Colonic mucosa (tissue), 4 donors: ENCODE measurements around the gene THSD4. TPM values are rescaled to one million over a fixed set of nuclear protein-coding genes. Genes with fewer than 3 reads are reported as not detected.
"Not testable (repeated sequence)": the region's sequence is repeated elsewhere in the genome, so short reads cannot be mapped to it uniquely, and the experiment has no call there.

Experiments used
- DNase-seq: peaks from one replicate; pipeline ENCODE4 v3.0.0-alpha.2; 2020
- H3K27ac ChIP-seq: fragments of 200-600 bp; one replicate; pipeline ENCODE4 v1.8.0; 2021
- H3K27me3 ChIP-seq: fragments of 200-600 bp; one replicate; pipeline ENCODE4 v1.8.0; 2021
- H3K36me3 ChIP-seq: fragments of 200-600 bp; one replicate; pipeline ENCODE4 v1.8.0; 2021
- H3K4me1 ChIP-seq: fragments of 200-600 bp; one replicate; pipeline ENCODE4 v1.8.0; 2021; ENCODE audit warnings: mild to moderate bottlenecking
- H3K4me3 ChIP-seq: fragments of 200-600 bp; one replicate; pipeline ENCODE4 v1.8.0; 2021
- H3K9ac ChIP-seq, 2 donors: one replicate each; pipeline ENCODE4 v1.7.0; 2013; ENCODE audit warnings: control low read depth in 2 of 2, low read depth in 2 of 2, low read length in 2 of 2
- H3K9me3 ChIP-seq: fragments of 200-600 bp; one replicate; pipeline ENCODE4 v1.8.0; 2021
- CTCF ChIP-seq: fragments of 200-600 bp; IDR thresholded peaks from one replicate; pipeline ENCODE4 v1.8.0; 2022; ENCODE audit warnings: antibody characterized with exemption, mild to moderate bottlenecking
- intact Hi-C: fragments of 100-400 bp; cut with DNase I; formaldehyde crosslinking; loops from one replicate; pipeline ENCODE4 v1.14.1; 2022
- total RNA-seq, 2 donors: library from RNA; stranded (reverse); fragmentation: NEBNext Ultra II Directional in 1 of 2; extraction: Animal tissue kit (Norgen Biotek cat#: 25700) in 1 of 2; gene quantifications; one replicate each; pipeline ENCODE4 v1.2.1, GENCODE V29; 2021
- donor health status: healthy.
- donor health status: DM: no; HTN: no; CAD: no.
- donor health status: DM: no; HTN: no; CAD: no.

THSD4 gene
- total RNA-seq, 2 donors from 2014 or later, result 18.8 to 23.5 TPM

DNA sequence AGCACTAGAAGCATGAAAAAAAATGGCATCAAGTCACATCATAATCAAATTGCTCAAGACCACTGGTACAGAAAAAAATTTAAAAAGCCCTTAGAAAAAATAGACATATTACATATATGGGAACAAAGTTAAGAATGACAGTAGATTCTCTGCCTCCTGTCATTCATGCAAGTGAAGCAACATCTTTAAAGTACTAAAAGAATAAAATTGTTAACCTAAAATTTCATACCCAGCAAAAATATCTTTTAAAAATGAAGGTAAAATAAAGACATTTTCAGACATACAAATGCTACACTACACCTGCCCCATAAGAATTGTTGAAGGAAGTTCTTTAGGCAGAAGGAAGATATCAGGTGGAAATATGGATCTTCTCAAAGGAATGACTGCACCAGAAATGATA is 55.9 kb downstream of the THSD4 start:
- H3K4me1 ChIP-seq, result no peaks in the 10 kb centered on the region
- H3K27ac ChIP-seq, result no peak overlapping the region
- H3K9me3 ChIP-seq, result no peaks in the 10 kb centered on the region
- H3K4me3 ChIP-seq, result no peak overlapping the region
- no peak for DNase-seq
- no peak for TF ChIP-seq CTCF
- no peaks in the 10 kb centered on the region for H3K27me3 ChIP-seq
- no peaks in the 10 kb centered on the region for H3K36me3 ChIP-seq
- intact Hi-C loops, result no loop called here
- no peak overlapping the region for H3K9ac ChIP-seq

- H3K4me1 ChIP-seq, H3K27ac ChIP-seq, H3K36me3 ChIP-seq, H3K27me3 ChIP-seq, H3K9ac ChIP-seq, H3K4me3 ChIP-seq, DNase-seq, H3K9me3 ChIP-seq, intact Hi-C loops: not testable (repeated sequence)
These were observed 59.1 kb downstream of the THSD4 start for GRCh38 chr15:71174360-71174759.

DNA sequence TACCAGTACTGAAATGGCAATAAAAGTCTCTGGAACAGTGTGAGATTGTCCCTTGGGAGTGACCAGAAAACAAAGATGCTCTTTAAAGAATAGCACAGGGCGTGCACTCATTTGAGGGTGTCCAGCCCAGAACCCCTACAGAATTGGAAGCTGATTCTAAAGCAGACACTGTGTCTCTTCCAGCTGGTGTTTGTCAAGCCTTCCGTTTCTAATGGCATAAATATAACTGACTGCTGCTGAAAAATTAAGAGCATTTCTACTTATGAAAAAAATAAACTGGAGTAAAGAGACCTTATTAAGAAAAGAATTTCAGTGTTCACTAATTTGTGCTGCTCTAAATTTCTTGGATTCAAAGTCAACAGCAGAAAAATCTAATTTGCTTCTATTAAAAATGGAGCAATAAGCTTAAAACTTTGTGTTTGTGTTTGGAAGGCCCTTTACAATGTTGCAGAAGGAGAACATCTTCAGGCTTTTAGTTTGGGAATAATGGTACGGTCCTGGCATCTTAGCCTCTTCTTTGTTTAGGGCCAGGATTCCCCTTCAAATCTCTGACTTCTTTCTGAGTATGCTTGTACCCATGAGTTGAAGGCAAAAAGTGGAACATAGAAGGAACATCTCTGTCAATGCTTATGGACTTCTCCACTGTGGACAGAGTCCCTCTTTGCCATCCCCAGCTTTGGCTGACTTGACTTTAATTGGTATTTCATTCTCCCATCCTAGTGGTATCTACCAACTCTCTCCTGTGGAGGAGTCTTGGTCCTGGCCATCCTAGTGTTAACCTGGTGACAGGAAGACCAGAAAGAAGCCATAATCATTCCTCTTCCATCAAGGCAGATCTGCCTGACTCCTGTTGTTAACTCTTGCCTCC is 65.9 kb downstream of the THSD4 start:
- intact Hi-C loops, result no loop called here
- TF ChIP-seq CTCF, result no peak
- no peaks in the 10 kb centered on the region for H3K9me3 ChIP-seq
- no peaks in the 10 kb centered on the region for H3K36me3 ChIP-seq
- no peak for DNase-seq
- H3K4me3 ChIP-seq, result no peak overlapping the region
- no peaks in the 10 kb centered on the region for H3K27me3 ChIP-seq
- no peak overlapping the region for H3K27ac ChIP-seq
- H3K9ac ChIP-seq, result no peak overlapping the region
- no peaks in the 10 kb centered on the region for H3K4me1 ChIP-seq

DNA sequence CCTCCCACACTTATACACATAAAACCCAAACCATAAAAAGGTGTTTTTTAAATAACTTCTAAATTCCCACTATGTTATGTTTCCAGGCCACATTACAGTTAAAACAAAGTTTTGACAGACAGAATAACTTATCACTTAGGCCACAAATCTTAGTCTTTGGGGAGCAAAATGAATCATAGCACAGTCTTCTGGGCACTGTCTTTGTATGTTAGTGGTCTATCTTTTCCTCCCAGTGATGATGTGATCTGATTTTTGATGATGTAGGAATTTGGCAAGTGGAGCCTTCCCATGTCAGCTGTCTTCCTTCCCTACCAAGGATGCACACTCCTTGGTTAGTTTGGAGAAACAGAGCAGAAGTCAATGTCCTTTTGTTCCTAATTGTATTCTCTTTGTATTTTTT is 67.3 kb downstream of the THSD4 start:
- H3K27ac ChIP-seq, result no peak overlapping the region
- no peaks in the 10 kb centered on the region for H3K36me3 ChIP-seq
- no peak overlapping the region for H3K9ac ChIP-seq
- H3K4me3 ChIP-seq, result no peak overlapping the region
- DNase-seq, result no peak
- H3K4me1 ChIP-seq, result no peaks in the 10 kb centered on the region
- H3K9me3 ChIP-seq, result no peaks in the 10 kb centered on the region
- intact Hi-C loops, result no loop called here
- no peak for TF ChIP-seq CTCF
- H3K27me3 ChIP-seq, result no peaks in the 10 kb centered on the region

DNA sequence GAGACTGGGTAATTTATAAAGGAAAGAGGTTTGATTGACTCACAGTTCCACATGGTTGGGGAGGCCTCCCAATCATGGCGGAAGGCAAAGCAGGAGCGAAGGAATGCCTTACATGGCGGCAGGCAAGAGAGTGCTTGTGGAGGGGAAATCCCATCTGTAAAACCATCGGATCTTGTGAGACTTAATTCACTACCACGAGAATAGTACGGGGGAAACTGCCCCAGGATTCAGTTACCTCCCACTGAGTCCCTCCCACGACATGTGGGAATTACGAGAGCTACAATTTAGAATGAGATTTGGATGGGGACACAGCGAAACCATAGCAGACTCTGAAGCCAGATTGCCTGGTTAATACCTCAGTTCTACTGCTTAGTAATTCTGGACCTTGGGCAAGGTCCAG is 67.8 kb downstream of the THSD4 start:
- intact Hi-C loops, result no loop called here
- no peaks in the 10 kb centered on the region for H3K9me3 ChIP-seq
- H3K4me3 ChIP-seq, result no peak overlapping the region
- no peak for TF ChIP-seq CTCF
- no peak overlapping the region for H3K27ac ChIP-seq
- no peak overlapping the region for H3K9ac ChIP-seq
- no peaks in the 10 kb centered on the region for H3K4me1 ChIP-seq
- DNase-seq, result no peak
- H3K27me3 ChIP-seq, result no peaks in the 10 kb centered on the region
- no peaks in the 10 kb centered on the region for H3K36me3 ChIP-seq

- intact Hi-C loops, result no loop called here
- H3K4me1 ChIP-seq, result no peaks in the 10 kb centered on the region
- H3K9ac ChIP-seq, result no peak overlapping the region
- no peak overlapping the region for H3K4me3 ChIP-seq
- H3K9me3 ChIP-seq, result no peaks in the 10 kb centered on the region
- no peaks in the 10 kb centered on the region for H3K36me3 ChIP-seq
- no peaks in the 10 kb centered on the region for H3K27me3 ChIP-seq
- TF ChIP-seq CTCF, result no peak
- H3K27ac ChIP-seq, result no peak overlapping the region
- DNase-seq, result no peak
These were observed 70.4 kb downstream of the THSD4 start for GRCh38 chr15:71185706-71186105.
